NCI-H1930 (cell line): ENCODE data around the gene UFM1.
"Not testable (repeated sequence)": the region's sequence is repeated elsewhere in the genome, so short reads cannot be mapped to it uniquely, and the experiment has no call there.

Source experiments
- DNase-seq, 2 experiments: peaks; one replicate each; lab custom pipeline; 2025; lab: John Stamatoyannopoulos, UW

Gene UFM1

GRCh38 chr13:38349390-38350113 lies at the start of gene UFM1:
Gene UFM1, plus strand, starts transcription at chr13:38349851. Its CDS starts 69 bp downstream, at chr13:38349920.
- DNase-seq: peak; percentile 89 to 95

GRCh38 chr13:38301236-38301635 lies 48.4 kb upstream of the UFM1 start:
- DNase-seq: no peak

GRCh38 chr13:38303816-38304320 lies 45.8 kb upstream of the UFM1 start:
- no peak for DNase-seq

- no peak for DNase-seq
Measured at GRCh38 chr13:38308736-38309135, 40.9 kb upstream of the UFM1 start.

GRCh38 chr13:38309397-38309796 lies 40.3 kb upstream of the UFM1 start:
- no peak for DNase-seq

- not testable (repeated sequence) for DNase-seq
Measured at GRCh38 chr13:38311175-38311574, 38.5 kb upstream of the UFM1 start.

GRCh38 chr13:38316129-38316528 lies 33.5 kb upstream of the UFM1 start:
- no peak for DNase-seq

- no peak for DNase-seq
Measured at GRCh38 chr13:38321654-38322053, 28.0 kb upstream of the UFM1 start.

- DNase-seq: no peak
Measured at GRCh38 chr13:38325426-38325825, 24.2 kb upstream of the UFM1 start.

- no peak for DNase-seq
Measured at GRCh38 chr13:38328699-38329098, 21.0 kb upstream of the UFM1 start.

- DNase-seq: no peak
Measured at GRCh38 chr13:38334845-38335244, 14.8 kb upstream of the UFM1 start.

- no peak for DNase-seq
Measured at GRCh38 chr13:38338089-38338488, 11.6 kb upstream of the UFM1 start.

- no peak for DNase-seq
Measured at GRCh38 chr13:38340624-38341023, 9.0 kb upstream of the UFM1 start.

- no peak for DNase-seq
Measured at GRCh38 chr13:38341149-38341692, 8.4 kb upstream of the UFM1 start.

GRCh38 chr13:38346764-38347163 lies 2.9 kb upstream of the UFM1 start:
- DNase-seq: no peak

- peak in 1 of 2 experiments; percentile 27 for DNase-seq
Measured at GRCh38 chr13:38348861-38349389, 726 bp upstream of the UFM1 start.

- peak in 1 of 2 experiments; percentile 52 for DNase-seq
Measured at GRCh38 chr13:38350114-38350617, 515 bp downstream of the UFM1 start.

GRCh38 chr13:38355595-38356119 lies 6.0 kb downstream of the UFM1 start:
- no peak for DNase-seq

GRCh38 chr13:38358684-38359083 lies 9.0 kb downstream of the UFM1 start:
- no peak for DNase-seq

GRCh38 chr13:38361542-38362262 lies 12.1 kb downstream of the UFM1 start:
- DNase-seq: no peak

- no peak for DNase-seq
Measured at GRCh38 chr13:38363219-38363618, 13.6 kb downstream of the UFM1 start.

- DNase-seq: not testable (repeated sequence)
Measured at GRCh38 chr13:38363746-38364145, 14.1 kb downstream of the UFM1 start.
